Anterior cingulate cortex (tissue), 58 donors: ENCODE results near the gene TBX6.
"Not testable (repeated sequence)": the region's sequence is repeated elsewhere in the genome, so short reads cannot be mapped to it uniquely, and the experiment has no call there.

Source experiments
- DNase-seq, 58 donors: peaks; one replicate each; lab custom pipeline; 2025; lab: John Stamatoyannopoulos, UW

Gene TBX6, protein sequence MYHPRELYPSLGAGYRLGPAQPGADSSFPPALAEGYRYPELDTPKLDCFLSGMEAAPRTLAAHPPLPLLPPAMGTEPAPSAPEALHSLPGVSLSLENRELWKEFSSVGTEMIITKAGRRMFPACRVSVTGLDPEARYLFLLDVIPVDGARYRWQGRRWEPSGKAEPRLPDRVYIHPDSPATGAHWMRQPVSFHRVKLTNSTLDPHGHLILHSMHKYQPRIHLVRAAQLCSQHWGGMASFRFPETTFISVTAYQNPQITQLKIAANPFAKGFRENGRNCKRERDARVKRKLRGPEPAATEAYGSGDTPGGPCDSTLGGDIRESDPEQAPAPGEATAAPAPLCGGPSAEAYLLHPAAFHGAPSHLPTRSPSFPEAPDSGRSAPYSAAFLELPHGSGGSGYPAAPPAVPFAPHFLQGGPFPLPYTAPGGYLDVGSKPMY

GRCh38 chr16:30091474-30092372 is at the start of gene TBX6:
Gene TBX6 (minus strand): TSS chr16:30091924. CDS start chr16:30091193, 731 bp downstream.
- DNase-seq = peak; percentile 57 to 97 (median 86)

GRCh38 chr16:30139583-30140481 is 48.1 kb upstream of the TBX6 start:
- DNase-seq = no peak

- DNase-seq = peak in 1 of 58 donors; percentile 12
Observed at GRCh38 chr16:30137897-30138296, 46.2 kb upstream of the TBX6 start.

DNA sequence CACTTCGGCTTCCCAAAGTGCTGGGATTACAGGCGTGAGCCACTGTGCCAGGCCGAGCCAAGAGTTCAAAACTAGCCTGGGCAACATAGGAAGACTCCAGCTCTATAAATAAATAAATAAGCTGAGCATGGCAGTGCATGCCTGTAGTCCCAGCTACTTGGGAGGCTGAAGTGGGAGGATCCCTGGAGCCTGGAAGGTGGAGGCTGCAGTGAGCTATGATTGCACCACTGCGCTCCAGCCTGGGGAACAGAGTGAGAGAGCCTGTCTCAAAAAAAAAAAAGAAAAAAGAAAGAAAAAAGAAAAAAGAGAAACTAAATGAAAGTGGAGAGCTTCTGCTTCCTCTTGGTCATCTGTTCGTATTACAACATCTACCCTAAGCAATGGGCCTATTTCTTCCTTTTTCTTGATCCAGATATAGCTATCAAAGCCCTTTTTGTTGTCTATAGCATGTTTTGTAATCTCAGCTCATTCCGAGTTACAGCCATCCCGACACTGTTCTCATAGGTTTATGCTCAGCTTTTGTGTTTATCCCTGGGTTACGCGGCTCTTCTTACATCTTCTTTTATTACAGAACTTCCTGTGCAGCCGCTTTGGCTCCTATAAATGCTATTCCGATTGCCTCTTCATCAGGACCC is 45.4 kb upstream of the TBX6 start:
- DNase-seq = no peak

- no peak for DNase-seq
Observed at GRCh38 chr16:30132591-30132990, 40.9 kb upstream of the TBX6 start.

DNA sequence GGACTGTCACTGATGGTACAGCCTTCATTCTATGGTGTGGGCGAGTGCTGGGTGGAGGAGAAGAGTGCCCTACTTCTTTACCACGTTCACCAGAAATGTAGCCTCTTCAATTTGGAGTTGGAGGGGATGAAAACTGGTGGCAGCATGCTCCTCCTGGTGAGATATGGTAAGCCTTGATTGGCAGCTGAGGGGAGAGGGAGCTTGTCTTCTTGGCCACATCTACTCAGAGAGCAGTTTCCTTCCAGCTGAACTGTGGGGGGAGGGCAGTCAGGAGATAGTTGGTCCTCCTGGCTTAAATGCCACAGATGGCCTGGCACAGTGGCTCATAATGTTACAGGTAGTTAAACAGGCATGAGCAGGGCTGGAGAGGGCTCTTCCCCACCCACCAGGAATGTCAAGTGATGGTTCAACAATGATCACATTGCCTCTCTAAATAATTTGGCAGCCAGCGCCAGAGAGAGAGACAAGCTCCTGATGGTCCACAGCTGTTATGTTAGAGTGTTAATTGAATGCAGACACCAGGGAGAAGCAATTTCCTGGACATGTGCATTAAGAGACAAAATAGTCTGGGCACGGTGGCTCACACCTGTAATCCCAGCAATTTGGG is 40.2 kb upstream of the TBX6 start:
- peak in 7 of 58 donors; percentile 2 to 30 (median 14) for DNase-seq

DNA sequence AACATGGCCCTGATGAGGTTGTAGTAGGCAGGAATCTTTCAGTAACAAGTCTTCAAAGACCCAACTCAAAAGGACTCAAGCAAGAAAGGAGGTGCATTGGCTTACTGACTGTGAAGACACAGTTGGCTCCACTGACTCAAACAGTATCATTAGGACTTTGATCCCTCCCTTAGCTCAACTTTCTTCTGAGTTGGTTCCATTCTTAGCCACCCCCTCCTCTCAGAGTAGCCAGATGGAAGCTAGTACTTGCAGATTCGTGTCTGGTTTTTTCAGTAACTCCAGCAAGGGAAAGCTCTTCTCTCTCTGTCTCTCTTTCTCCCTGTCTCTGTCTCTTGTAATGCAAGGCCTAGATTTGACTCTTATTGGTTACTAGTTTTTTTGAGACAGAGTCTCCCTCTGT is 36.3 kb upstream of the TBX6 start:
- no peak for DNase-seq

DNA sequence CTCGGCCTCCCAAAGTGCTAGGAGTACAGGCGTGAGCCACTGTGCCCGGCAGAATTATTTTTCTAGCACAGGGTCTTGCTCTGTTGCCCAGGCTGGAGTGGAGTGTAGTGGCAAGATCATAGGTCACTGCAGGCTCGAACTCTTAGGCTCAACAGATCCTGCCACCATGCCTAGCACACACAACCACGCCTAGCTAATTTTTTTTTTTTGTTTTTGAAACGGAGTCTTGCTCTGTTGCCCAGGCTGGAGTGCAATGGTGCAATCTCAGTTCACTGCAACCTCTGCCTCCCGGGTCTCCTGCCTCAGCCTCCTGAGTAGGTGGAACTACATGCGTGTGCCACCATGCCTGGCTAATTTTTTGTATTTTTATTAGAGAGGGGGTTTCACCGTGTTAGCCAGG is 34.0 kb upstream of the TBX6 start:
- not testable (repeated sequence) for DNase-seq

- no peak for DNase-seq
Observed at GRCh38 chr16:30124985-30125379, 33.3 kb upstream of the TBX6 start.

GRCh38 chr16:30122604-30123160 is 31.0 kb upstream of the TBX6 start:
- peak in 4 of 58 donors; percentile 44 to 74 (median 60) for DNase-seq

DNA sequence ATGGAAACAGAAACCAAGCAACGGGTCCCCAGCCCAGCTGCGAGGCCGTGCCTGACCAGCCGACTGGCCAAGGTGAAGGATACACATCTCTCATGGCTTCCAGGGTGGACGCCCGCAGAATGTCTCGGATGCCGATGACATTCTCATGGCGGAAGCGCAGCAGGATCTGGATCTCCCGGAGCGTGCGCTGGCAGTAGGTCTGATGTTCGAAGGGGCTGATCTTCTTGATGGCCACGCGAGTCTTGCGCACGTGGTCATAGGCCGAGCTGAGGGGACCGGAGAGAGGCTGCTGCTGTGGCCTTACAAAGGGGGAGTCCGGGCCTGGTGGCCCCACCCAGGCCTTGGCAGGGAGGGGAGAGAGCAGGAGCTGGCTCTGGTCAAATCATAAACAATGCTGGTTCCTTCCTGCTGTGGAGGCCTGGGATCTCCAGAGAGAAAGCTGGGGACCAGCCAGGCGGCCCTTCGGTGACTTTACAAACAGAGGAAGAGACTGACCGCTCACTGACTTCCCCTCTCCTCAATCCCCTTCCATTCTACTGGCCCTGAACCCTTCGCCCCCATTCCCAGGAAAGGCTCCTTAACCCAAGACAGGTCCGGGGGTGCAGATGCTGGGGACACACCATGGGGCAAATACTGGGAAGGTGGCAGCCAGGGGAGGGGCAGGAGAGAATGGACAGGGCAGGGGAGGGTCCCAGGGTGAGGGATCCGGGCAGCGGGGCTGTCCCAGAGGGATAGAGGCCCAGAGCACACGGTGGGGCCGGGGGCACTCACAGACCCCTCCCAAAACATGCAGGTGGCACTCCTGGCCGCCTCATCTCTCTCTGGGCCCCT is 30.2 kb upstream of the TBX6 start:
- peak in 7 of 58 donors; percentile 3 to 20 (median 14) for DNase-seq

DNA sequence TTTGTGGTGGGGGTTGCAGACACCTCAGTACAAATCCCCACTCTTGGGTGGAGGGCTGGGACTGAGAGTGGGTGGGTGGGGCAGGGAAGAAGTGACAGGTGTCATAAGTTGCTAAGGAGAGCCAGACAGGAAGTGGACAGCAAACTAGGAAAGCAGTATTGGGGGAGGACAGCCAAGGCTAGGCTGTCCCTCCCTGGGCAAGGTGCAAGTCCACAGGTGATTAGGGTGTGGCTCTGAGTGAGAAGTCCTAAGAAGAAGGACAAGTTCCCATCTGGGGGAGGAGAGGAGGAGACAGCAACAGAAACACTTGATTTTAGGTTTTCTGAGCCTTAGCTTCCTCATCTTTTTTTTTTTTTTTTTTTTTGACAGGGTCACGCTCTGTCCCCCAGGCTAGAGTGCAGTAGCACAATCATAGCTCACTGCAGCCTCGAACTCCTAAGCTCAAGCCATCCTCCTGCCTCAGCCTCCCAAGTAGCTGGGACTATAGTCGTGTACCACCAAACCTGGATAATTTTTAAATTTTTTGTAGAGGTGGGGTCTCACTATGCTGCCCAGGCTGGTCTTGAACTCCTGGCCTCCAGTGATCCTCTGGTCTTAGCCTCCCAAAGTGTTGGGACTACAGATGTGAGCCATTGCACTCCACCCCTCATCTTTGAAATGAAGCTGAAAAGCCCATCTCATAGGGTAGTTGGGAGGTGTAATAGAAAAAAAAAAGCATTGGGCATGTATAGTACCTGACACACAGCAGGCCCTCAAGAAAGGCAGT is 28.8 kb upstream of the TBX6 start:
- no peak for DNase-seq

DNA sequence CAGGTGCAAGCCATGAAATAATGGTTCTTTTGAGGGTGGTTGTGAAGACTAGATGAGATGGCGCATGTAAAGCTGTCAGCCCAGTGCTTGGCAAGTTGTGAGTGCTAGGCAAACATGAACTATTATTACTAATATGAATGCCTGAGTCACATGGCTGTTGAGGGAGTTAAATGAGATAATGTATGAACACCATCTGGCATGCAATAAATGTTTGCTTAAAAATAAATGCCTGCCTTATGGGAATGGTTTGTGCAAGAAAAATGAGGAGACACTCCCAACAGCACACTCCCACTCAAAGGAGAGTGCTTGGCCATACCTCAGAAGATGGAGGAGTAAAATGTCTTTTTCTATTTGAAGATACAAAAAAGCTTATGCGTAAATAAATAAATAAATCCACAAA is 27.7 kb upstream of the TBX6 start:
- DNase-seq = peak in 3 of 58 donors; percentile 21 to 28 (median 24)

GRCh38 chr16:30117768-30118167 is 26.0 kb upstream of the TBX6 start:
- no peak for DNase-seq

- DNase-seq = no peak
Observed at GRCh38 chr16:30116291-30117207, 24.8 kb upstream of the TBX6 start.

- DNase-seq = no peak
Observed at GRCh38 chr16:30115238-30115637, 23.5 kb upstream of the TBX6 start.
